ENCODE results near the gene STXBP6.

The STXBP6 gene

DNA sequence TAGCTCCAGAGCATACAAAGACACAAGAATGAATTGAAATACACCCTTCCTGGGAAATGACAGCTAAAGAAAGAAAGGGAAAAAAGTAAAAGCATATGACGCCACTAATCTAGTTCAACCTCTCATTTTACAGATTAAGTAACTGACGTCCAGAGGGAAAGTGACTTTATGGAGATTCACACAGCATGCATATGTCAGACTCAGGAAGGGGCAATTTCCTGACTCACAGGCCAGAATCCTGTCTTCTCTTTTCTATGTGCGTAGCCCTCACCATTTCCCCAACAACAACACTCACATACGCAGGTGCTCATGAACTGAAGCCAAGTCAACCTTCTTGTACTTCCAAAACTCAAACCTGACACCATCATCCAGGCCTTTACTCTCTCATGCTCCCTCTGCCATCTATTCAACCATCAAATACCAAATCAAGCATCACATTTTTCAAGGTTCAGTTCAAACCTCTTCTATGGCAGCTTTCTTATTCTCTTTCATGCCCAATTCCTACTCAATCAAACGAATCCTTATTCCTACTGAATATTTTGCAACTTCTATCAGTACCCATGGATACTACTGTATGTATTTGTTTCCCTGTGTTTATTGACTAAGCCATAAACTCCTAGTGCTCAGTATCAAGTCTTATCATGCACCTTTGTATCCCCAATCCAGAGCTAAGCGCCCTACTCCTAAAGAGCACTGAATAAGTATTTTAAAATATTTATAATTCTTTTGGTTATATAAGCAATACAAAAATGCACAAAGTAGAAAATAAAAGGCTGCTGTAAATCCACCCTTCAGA is 52.8 kb downstream of the STXBP6 start:
- TF ChIP-seq, protein P1, sequence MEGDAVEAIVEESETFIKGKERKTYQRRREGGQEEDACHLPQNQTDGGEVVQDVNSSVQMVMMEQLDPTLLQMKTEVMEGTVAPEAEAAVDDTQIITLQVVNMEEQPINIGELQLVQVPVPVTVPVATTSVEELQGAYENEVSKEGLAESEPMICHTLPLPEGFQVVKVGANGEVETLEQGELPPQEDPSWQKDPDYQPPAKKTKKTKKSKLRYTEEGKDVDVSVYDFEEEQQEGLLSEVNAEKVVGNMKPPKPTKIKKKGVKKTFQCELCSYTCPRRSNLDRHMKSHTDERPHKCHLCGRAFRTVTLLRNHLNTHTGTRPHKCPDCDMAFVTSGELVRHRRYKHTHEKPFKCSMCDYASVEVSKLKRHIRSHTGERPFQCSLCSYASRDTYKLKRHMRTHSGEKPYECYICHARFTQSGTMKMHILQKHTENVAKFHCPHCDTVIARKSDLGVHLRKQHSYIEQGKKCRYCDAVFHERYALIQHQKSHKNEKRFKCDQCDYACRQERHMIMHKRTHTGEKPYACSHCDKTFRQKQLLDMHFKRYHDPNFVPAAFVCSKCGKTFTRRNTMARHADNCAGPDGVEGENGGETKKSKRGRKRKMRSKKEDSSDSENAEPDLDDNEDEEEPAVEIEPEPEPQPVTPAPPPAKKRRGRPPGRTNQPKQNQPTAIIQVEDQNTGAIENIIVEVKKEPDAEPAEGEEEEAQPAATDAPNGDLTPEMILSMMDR (conservative IDR thresholded peaks at IDR 0.05; ENCODE audit: low read depth, low read length): no peak
- no peak for DNase-seq (ENCODE audit: low read depth)
- no peak overlapping the region for H3K4me3 ChIP-seq (ENCODE audit: low read depth, low read length)

DNA sequence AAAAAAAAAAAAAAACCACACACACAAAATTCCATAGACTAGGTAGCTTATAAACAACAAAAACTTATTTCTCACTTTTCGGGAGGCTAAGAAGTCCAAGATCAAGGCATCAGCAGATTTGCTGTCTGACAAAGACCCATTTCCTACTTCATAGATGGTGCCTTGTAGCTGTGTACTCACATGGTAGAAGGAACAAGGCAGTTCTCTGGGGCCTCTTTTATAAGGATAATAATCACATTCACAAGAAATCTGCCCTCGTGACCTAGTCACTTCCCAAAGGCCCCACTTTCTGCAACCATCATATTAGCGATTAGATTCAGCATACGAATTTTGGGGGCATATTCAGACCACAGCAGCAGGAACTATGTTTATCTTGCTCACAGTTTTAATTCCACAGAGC is 54.9 kb downstream of the STXBP6 start:
- DNase-seq (ENCODE audit: low read depth): no peak
- TF ChIP-seq, protein P1 (conservative IDR thresholded peaks at IDR 0.05; ENCODE audit: low read depth, low read length): no peak
- H3K4me3 ChIP-seq (ENCODE audit: low read depth, low read length): no peak overlapping the region

- DNase-seq (ENCODE audit: low read depth): no peak
- no peak overlapping the region for H3K4me3 ChIP-seq (ENCODE audit: low read depth, low read length)
- TF ChIP-seq, protein P1 (conservative IDR thresholded peaks at IDR 0.05; ENCODE audit: low read depth, low read length): no peak
Observed at GRCh38 chr14:24993631-24994030, 56.3 kb downstream of the STXBP6 start.

DNA sequence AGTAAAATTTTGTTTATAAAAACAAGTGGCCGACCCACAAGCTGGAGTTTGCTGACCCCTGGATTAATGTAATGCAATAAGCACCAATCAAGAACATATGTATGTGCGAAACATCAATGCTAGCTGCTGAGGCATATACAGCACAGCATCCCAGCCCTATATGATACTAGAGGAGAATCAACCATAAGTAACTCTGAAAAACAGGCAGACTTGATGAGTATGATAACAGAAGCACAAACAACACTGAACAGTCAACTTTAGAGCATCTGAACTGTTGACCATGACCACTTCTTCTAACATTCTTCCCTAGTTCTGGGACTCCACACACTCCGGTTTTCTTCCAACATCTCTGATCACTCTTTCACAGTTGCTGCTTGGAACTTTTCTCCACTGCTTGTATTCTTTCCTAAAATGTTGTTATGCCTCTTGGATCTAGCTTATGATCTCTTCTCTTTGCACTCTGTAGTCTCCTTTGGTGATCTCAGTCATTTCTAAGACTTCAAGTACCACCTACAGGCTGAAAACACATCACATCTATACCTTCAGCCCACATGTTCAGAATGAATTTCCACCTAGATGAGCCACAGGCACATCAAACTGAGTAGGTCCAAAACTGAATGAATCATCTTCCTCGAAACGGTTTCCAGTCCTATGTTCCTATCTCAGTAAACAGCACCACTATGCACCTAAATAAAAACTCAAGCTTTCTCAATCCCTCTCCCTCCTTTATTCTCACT is 57.2 kb downstream of the STXBP6 start:
- TF ChIP-seq, protein P1 (conservative IDR thresholded peaks at IDR 0.05; ENCODE audit: low read depth, low read length): no peak
- H3K4me3 ChIP-seq (ENCODE audit: low read depth, low read length): no peak overlapping the region
- peak; percentile 18 for DNase-seq (ENCODE audit: low read depth)

- no peak for DNase-seq (ENCODE audit: low read depth)
- TF ChIP-seq, protein P1 (conservative IDR thresholded peaks at IDR 0.05; ENCODE audit: low read depth, low read length): no peak
Observed at GRCh38 chr14:24991821-24992220, 58.1 kb downstream of the STXBP6 start.

DNA sequence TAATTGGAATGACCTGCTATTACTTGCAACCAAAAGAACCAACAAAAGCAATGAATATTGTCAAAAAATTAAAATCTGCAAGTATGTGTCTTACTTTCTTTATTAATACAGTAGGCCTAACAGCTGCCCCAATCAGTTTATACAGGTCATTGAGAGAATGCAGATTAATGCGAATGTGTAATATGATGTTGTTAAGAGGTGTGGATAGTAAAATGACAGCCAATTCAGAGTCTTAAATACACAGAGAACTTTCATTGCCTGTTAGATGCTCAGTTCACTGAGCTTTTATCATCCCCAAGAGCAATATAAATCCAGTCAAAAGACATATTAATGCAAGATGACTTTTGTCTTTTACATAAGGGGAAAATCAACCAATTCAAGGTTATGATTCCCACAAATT is 58.7 kb downstream of the STXBP6 start:
- TF ChIP-seq, protein P1 (conservative IDR thresholded peaks at IDR 0.05; ENCODE audit: low read depth, low read length): no peak
- DNase-seq (ENCODE audit: low read depth): no peak
- no peak overlapping the region for H3K4me3 ChIP-seq (ENCODE audit: low read depth, low read length)

More at GRCh38 chr14:24991821-24992220, 58.1 kb downstream of the STXBP6 start:
- no peak overlapping the region for H3K4me3 ChIP-seq (ENCODE audit: low read depth, low read length)
